SU-DHL-6 (cell line): Measurements from ENCODE around the gene SFT2D3.

ENCODE experiments used
- EZH2phosphoT487 ChIP-seq: fragments of 200-600 bp; sonication (generic), shearing (Covaris generic); conservative IDR thresholded peaks from 2 replicates; pipeline ENCODE4 v1.6.1; 2018; ENCODE audit warnings: mild to moderate bottlenecking, antibody characterized with exemption, low read length, moderate library complexity, mixed read lengths
- TF ChIP-seq, protein P1 (sequence below): fragments of 200-600 bp; sonication (generic); IDR thresholded peaks from one replicate; pipeline ENCODE4 v1.5.1; 2017; ENCODE audit warnings: antibody characterized with exemption, mild to moderate bottlenecking, low read length, moderate library complexity; ENCODE audit not compliant: insufficient read depth, poor library complexity, severe bottlenecking

DNA sequence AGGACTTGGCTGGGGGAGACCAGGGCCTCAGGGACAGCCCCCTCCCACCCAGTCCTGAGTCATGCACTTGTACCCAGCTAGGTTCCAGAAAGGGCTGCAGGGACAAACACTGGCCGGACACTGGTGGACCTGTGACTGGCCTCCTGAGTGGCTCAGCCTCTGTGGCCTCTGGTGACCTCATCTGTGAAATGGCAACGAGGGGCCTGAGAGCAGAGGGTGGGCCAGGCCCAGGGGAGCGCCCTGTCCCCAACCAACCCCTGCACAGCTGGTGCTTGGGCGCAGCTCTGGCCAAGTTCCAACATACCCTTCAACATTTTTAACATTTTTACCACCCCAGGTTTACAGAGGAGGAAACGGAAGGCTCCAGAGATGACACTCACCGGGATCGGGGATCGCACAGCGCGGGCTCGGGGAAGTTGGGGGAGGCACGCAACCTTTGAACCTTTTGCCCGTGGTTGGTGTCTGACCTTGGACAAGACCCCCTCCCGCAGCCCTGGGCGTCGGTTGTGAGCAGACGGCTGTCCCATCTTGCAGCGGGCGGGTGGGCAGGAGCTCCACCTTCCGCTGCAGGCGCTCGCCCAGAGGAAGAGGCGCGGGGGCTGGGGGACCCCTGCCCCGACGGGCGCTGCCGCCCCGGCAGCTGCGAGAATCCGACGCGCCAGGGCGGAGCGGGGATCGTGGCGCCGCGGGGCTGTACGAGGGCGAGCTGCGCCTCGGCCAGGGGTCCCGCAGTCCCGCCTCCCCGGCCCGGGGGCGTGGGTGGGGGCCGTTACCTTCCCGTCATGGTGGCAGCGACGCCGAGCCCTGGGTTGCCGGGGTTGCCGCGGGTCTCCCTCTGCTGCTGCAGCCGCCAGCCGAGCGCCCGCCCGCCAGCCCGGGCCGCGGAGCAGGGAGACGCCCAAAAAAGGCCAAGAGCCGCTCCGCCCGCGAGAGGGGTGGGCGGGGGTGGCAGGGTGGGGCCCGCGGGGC lies 26.8 kb upstream of the SFT2D3 start:
- TF ChIP-seq EZH2phosphoT487: no peak
- TF ChIP-seq, protein P1, sequence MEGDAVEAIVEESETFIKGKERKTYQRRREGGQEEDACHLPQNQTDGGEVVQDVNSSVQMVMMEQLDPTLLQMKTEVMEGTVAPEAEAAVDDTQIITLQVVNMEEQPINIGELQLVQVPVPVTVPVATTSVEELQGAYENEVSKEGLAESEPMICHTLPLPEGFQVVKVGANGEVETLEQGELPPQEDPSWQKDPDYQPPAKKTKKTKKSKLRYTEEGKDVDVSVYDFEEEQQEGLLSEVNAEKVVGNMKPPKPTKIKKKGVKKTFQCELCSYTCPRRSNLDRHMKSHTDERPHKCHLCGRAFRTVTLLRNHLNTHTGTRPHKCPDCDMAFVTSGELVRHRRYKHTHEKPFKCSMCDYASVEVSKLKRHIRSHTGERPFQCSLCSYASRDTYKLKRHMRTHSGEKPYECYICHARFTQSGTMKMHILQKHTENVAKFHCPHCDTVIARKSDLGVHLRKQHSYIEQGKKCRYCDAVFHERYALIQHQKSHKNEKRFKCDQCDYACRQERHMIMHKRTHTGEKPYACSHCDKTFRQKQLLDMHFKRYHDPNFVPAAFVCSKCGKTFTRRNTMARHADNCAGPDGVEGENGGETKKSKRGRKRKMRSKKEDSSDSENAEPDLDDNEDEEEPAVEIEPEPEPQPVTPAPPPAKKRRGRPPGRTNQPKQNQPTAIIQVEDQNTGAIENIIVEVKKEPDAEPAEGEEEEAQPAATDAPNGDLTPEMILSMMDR: no peak
